GM18520 (cell line): ENCODE measurements around the gene PIEZO1.
"Not testable (repeated sequence)": the region's sequence is repeated elsewhere in the genome, so short reads cannot be mapped to it uniquely, and the experiment has no call there.

ENCODE experiments used
- ATAC-seq: cut with Tn5 transposase; IDR thresholded peaks from one replicate; pipeline ENCODE4 v1.9.1; 2021; ENCODE audit not compliant: unreplicated experiment

The PIEZO1 gene

GRCh38 chr16:88804552-88805339 is 19.7 kb upstream of the PIEZO1 start:
- no peak for ATAC-seq

DNA sequence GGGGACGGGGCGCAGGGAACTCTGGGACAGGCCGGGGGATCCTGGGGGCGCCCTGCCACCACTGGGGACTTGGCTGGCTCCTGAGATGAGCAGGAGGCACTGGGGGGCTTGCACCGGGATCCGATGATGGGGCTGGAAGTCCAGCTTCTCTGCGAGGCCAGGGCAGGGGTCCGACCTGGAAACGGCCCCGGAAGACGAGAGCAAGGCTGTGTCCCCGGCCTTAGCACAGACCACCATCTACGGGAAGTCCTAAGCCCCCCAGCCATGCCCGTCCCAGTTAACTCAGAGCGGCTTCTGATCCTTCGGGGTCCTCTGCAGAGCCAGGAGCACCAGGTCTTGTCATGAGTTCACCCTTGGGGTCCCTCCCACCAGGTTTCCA is 19.1 kb upstream of the PIEZO1 start:
- no peak for ATAC-seq

DNA sequence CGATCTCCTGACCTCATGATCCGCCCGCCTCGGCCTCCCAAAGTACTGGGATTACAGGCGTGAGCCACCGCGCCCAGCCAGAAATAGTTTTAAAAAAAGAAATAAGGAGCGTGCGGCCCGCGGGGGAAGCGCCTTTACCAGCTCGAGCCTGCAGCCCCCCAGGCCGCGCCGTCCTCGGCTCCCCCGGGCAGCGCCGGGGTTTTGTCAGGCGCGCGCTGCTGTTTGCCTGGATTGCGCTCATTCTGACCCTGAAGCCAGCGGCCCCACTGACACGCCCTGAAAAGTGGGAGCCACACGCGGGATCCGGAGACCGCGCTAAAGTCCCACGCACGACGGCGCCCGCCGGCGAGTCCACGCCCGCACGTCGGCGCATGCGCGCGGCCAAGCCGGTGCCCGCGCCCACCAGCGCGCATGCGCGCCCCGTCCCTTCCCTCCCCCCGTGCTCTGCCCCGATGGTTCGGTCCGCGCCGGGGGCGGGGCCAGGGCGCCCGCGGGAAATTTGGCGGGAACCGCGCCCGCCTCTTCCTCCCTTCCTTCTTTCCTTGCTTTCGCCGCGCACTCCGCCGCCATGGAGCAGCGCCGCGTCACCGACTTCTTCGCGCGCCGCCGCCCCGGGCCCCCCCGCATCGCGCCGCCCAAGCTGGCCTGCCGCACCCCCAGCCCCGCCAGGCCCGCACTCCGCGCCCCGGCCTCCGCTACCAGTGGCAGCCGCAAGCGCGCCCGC is 18.4 kb upstream of the PIEZO1 start, which contains the start of gene CDT1:
CDT1 (plus strand) TSS at position 526 of the 724 bp plus-strand sequence; CDS start at position 569, 43 bp downstream.
- peak; percentile 40 for ATAC-seq

DNA sequence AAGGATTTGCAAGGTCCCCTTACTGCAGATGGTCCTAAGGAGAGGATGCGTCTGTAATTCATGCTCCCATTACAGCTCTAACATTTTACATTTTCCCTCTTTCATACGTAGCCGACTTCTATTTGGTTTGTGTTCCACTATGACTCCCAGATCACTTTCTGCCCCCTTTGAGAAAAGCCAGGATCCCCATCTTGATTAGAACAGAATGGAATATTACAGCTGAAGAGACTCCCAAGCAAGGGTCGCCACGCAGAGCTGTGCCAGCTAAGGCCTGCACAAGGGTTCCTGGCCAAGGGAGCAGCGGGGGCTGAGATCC is 15.2 kb upstream of the PIEZO1 start:
- no peak for ATAC-seq

GRCh38 chr16:88799569-88800276 is 14.7 kb upstream of the PIEZO1 start:
- no peak for ATAC-seq

DNA sequence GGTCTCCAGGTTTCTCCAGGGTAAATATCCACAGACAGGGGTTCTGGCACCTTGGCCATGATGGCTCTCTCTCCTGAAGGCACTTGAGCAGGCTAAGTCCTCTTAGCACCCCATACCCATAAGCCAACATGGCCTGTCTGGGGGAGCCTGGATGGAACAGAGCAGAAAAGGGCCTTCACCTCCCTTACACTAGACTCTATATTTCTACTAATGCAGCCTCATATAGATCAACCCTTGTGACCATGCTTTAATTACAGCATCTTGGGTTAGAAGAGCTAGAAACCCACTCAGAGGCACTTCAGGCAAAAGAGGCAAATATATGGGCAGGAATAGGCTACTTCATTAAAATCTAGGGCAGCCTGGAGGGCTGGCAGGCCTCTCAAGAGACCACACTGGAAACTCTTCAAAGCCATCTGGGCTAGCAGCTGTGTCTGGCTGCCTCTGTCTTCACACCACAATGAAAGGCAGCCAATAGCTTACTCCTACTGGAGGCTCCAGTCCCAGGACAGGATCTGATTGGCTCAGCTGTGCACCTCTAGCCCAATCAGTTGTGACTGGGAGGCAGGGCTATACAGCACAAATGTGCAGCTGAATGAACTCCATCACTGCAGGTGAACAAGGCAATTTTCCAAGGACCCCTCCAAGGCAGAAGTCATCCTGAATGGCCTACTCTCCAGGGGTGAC is 13.9 kb upstream of the PIEZO1 start:
- ATAC-seq = no peak

GRCh38 chr16:88798073-88798472 is 13.1 kb upstream of the PIEZO1 start:
- ATAC-seq = no peak

- no peak for ATAC-seq
Measured at GRCh38 chr16:88796278-88796677, 11.3 kb upstream of the PIEZO1 start.

GRCh38 chr16:88793251-88793954 is 8.4 kb upstream of the PIEZO1 start:
- ATAC-seq = no peak

- no peak for ATAC-seq
Measured at GRCh38 chr16:88792668-88793250, 7.7 kb upstream of the PIEZO1 start.

DNA sequence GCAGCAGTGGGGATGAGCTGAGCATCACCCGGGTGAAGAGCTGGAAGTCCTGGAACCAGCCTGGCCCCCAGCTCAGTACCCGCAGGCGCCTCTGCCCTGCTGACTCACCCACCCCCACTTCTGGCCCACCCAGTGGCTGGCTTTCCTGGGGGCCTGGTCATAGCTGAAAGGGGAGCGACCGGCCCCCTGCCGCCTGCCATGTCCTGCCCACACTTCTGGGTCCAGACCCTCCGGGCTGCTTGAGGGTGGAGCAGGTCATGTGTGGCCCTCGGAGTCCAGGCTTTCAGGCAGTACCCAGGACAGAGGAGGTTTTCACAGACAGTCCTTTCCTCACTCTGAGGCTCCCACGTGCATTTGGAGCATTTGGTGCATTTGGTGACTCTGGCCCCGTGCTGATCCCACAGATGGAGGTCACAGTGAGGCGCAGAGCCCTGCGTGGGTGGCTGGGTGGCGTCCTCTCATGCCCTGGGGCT is 7.1 kb upstream of the PIEZO1 start:
- ATAC-seq = no peak

DNA sequence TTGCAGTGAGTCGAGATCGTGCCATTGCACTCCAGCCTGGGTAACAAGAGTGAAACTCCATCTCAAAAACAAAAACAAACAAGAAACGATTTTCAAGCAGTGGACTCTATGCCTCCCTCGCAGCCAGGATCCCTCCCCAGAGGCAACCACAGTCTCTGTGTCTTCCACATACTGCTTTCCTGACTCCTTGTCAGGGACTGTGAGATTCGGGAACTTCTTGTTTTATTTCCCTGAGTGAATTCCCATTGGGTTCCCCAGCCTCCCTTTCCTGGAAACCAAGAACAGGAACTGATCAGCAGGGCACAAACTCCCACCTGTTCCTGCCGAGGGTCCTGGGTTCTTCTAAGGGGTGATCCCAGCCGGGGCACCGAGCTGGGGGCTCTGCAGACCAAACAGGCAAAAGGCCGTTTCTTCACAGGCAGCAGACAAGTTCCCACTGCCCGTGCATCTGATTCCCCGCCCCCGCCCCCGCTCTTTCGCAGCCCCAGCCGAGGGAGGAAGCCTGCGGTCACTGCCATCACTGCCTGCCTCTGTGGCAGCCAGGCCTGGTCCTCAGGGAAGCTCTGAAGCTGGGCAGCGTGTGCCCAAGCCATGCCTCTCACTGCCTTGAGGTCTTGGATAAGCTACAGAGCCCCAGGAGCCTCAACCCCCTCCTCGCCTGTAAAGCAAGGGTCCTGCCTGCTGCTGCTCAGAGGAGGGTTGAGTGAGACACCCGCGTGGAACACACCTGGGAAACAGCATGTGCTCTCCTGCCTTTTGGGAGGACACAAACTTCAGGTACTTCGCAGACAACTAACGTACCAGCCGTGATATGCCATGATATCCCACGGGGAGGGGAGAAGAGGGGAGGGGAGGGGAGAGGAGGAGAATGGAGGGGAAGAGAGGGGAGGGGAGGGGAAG is 5.5 kb upstream of the PIEZO1 start:
- ATAC-seq = no peak

GRCh38 chr16:88789594-88789993 is 4.6 kb upstream of the PIEZO1 start:
- ATAC-seq = no peak

DNA sequence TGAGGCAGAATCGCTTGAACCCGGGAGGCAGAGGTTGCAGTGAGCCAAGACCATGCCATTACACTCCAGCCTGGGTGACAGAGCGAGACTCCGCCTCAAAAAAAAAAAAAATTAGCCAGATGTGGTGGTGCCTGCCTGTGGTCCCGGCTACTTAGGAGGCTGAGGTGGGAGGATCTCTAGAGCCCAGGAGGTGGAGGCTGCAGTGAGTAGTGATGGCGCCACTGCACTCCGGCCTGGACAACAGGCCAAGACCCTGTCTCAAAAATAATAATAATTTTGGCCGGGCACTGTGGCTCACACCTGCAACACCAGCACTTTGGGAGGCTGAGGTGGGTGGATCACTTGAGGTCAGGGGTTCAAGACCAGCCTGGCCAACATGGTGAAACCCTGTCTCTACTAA is 3.7 kb upstream of the PIEZO1 start:
- ATAC-seq = not testable (repeated sequence)

- ATAC-seq = no peak
Measured at GRCh38 chr16:88787579-88788314, 2.7 kb upstream of the PIEZO1 start.

- ATAC-seq = no peak
Measured at GRCh38 chr16:88784856-88785105, 239 bp downstream of the PIEZO1 start.

- no peak for ATAC-seq
Measured at GRCh38 chr16:88784074-88784855, 755 bp downstream of the PIEZO1 start.
